A673 (cell line): ENCODE results near the gene FRAS1.

ENCODE experiments used
- EZH2 ChIP-seq: fragments of 200-600 bp; sonication (generic); IDR thresholded peaks from 2 replicates; pipeline ENCODE4 v1.6.1; 2017; ENCODE audit warnings: borderline replicate concordance, low read depth, mild to moderate bottlenecking, mixed read lengths, antibody characterized with exemption, low read length; ENCODE audit not compliant: poor library complexity, severe bottlenecking
- TF ChIP-seq, protein P1 (sequence below): fragments of 300-800, 200-600 bp; sonication (generic); conservative IDR thresholded peaks from 2 replicates; pipeline ENCODE4 v1.5.1; 2017; ENCODE audit warnings: low read depth, mild to moderate bottlenecking, antibody characterized with exemption, low read length, moderate library complexity, mixed read lengths

DNA sequence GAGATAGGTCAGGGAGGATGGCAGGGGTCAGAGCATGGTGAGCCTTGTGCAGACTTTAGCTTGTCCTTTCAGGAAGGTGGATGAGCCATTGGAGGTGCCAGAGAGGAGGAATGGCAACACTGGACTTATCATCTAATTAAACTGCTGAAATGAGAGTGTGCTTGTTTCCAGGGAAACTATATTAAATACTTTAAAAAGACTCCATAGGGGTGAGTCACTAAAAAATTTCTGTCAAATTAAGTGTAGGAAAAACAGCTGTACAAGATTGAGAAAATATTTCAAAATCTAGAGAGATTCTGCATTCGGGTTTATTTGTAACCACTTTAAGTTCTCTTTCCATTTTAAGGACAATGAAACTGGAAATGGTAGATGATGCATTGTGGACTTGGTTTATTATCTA, 11.4 kb downstream of the FRAS1 start:
- TF ChIP-seq EZH2 = no peak
- TF ChIP-seq, protein P1, sequence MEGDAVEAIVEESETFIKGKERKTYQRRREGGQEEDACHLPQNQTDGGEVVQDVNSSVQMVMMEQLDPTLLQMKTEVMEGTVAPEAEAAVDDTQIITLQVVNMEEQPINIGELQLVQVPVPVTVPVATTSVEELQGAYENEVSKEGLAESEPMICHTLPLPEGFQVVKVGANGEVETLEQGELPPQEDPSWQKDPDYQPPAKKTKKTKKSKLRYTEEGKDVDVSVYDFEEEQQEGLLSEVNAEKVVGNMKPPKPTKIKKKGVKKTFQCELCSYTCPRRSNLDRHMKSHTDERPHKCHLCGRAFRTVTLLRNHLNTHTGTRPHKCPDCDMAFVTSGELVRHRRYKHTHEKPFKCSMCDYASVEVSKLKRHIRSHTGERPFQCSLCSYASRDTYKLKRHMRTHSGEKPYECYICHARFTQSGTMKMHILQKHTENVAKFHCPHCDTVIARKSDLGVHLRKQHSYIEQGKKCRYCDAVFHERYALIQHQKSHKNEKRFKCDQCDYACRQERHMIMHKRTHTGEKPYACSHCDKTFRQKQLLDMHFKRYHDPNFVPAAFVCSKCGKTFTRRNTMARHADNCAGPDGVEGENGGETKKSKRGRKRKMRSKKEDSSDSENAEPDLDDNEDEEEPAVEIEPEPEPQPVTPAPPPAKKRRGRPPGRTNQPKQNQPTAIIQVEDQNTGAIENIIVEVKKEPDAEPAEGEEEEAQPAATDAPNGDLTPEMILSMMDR = no peak
